OCI-LY7 (cell line): ENCODE data around the gene SH3BP1. TPM values are rescaled to one million over a fixed set of nuclear protein-coding genes. Genes with fewer than 3 reads are reported as not detected.

Experiments used
- BruUV-seq: library from RNA; stranded (reverse); fragments of 400-500 nt; replicated peaks from 2 replicates; lab custom pipeline; 2021; lab: Mats Ljungman, UMichigan
- CTCF ChIA-PET: fragments of 300-600 bp; sonication (Branson Sonifier 250); formaldehyde crosslinking; loops from one replicate; lab custom pipeline; 2022; ENCODE audit warnings: antibody characterized with exemption; ENCODE audit not compliant: unreplicated experiment; lab: Charles Lee
- POLR2A ChIA-PET: fragments of 300-600 bp; sonication (Branson Sonifier 250); formaldehyde crosslinking; loops from one replicate; lab custom pipeline; 2022; ENCODE audit warnings: antibody characterized with exemption; lab: Charles Lee
- DNase-seq: peaks from one replicate; pipeline ENCODE4 v3.0.0-alpha.2; 2015; ENCODE audit warnings: low spot score
- H2AFZ ChIP-seq: fragments of 200-600 bp; sonication (generic), shearing (Covaris generic); 2 replicates; pipeline ENCODE4 v1.6.1; 2014; ENCODE audit warnings: mild to moderate bottlenecking, antibody characterized with exemption, low read length, moderate library complexity
- H3K27ac ChIP-seq: fragments of 200-600 bp; sonication (generic); 2 replicates; pipeline ENCODE4 v1.5.1; 2014; ENCODE audit warnings: mixed run types, low read depth, mild to moderate bottlenecking, moderate library complexity, low read length, inconsistent platforms; ENCODE audit not compliant: poor library complexity, severe bottlenecking
- H3K36me3 ChIP-seq: fragments of 200-600 bp; sonication (generic); 2 replicates; pipeline ENCODE4 v1.6.1; 2014; ENCODE audit warnings: mild to moderate bottlenecking, antibody characterized with exemption, low read length, moderate library complexity, mixed read lengths; ENCODE audit not compliant: insufficient read depth
- H3K4me1 ChIP-seq: fragments of 200-600 bp; sonication (generic); 2 replicates; pipeline ENCODE4 v1.5.1; 2014; ENCODE audit warnings: mild to moderate bottlenecking, low read length; ENCODE audit not compliant: insufficient read depth, poor library complexity, severe bottlenecking
- H3K4me2 ChIP-seq: fragments of 200-600 bp; sonication (generic); 2 replicates; pipeline ENCODE4 v1.6.1; 2014; ENCODE audit warnings: mild to moderate bottlenecking, low read length
- H3K4me3 ChIP-seq: fragments of 200-600 bp; sonication (generic); 2 replicates; pipeline ENCODE4 v1.5.1; 2014; ENCODE audit warnings: mild to moderate bottlenecking, low read depth, low read length; ENCODE audit not compliant: poor library complexity, severe bottlenecking
- H3K79me2 ChIP-seq: fragments of 200-600 bp; sonication (generic); 2 replicates; pipeline ENCODE4 v1.6.1; 2016; ENCODE audit warnings: low read depth, mild to moderate bottlenecking, low read length, moderate library complexity, mixed read lengths; ENCODE audit not compliant: insufficient read depth
- H3K9me2 ChIP-seq: fragments of 200-600 bp; sonication (generic); 2 replicates; pipeline ENCODE4 v1.6.1; 2016; ENCODE audit warnings: mild to moderate bottlenecking, low read length, mixed read lengths; ENCODE audit not compliant: insufficient read depth
- H3K9me3 ChIP-seq: fragments of 200-600 bp; sonication (generic); 2 replicates; pipeline ENCODE4 v1.6.1; 2014; ENCODE audit warnings: mild to moderate bottlenecking, mixed run types, low read length, mixed read lengths
- H4K20me1 ChIP-seq: fragments of 200-600 bp; sonication (generic); 2 replicates; pipeline ENCODE4 v1.6.1; 2014; ENCODE audit warnings: mild to moderate bottlenecking, antibody characterized with exemption, low read length, moderate library complexity, mixed read lengths; ENCODE audit not compliant: insufficient read depth
- CTCF ChIP-seq: fragments of 200-600 bp; sonication (generic); conservative IDR thresholded peaks from 2 replicates; pipeline ENCODE4 v1.5.1; 2014; ENCODE audit warnings: mild to moderate bottlenecking, antibody characterized with exemption, low read length, moderate library complexity, mixed read lengths
- EZH2phosphoT487 ChIP-seq: fragments of 200-600 bp; sonication (generic); IDR thresholded peaks from 2 replicates; pipeline ENCODE4 v1.6.1; 2018; ENCODE audit warnings: low read depth, borderline replicate concordance, mild to moderate bottlenecking, mixed run types, antibody characterized with exemption, low read length, moderate library complexity, mixed read lengths
- intact Hi-C: fragments of 100-400 bp; cut with micrococcal nuclease; formaldehyde crosslinking; loops from one replicate; pipeline ENCODE4 v1.10.0; 2022; ENCODE audit not compliant: unreplicated experiment
- total RNA-seq, 2 experiments: library from RNA; depleted of rRNA in 1 of 2; stranded (reverse); fragments of >200 nt in 1 of 2; shearing (Covaris generic) in 1 of 2; gene quantifications; 2 replicates each; pipeline ENCODE4 v1.2.3, GENCODE V29; 2014 to 2022

SH3BP1 gene
- total RNA-seq, 2 experiments from 2014 or later = 15.3 to 48.4 TPM

GRCh38 chr22:37663521-37664140 is 24.2 kb downstream of the SH3BP1 start:
- intact Hi-C loops = no loop called here
- no peak for DNase-seq
- H3K36me3 ChIP-seq = peaks cover 75% of the 10 kb centered on the region
- TF ChIP-seq CTCF = no peak
- no peak for TF ChIP-seq EZH2phosphoT487
- no peak overlapping the region for H3K4me2 ChIP-seq
- POLR2A ChIA-PET = no interaction called here
- H3K9me3 ChIP-seq = no peaks in the 10 kb centered on the region
- peaks cover 20% of the 10 kb centered on the region for H4K20me1 ChIP-seq
- no peak overlapping the region for H2AFZ ChIP-seq
- H3K4me1 ChIP-seq = peaks cover 25% of the 10 kb centered on the region
- no peaks in the 10 kb centered on the region for H3K9me2 ChIP-seq
- no TSS peak for BruUV-seq
- CTCF ChIA-PET = interaction anchor here (1.2 kb wide), 1 partner anchor 21 kb away, joined by 3 read pairs; no protein-coding TSS in a partner anchor
- no peak overlapping the region for H3K4me3 ChIP-seq
- no peak overlapping the region for H3K27ac ChIP-seq
- H3K79me2 ChIP-seq = peaks cover 61% of the 10 kb centered on the region

GRCh38 chr22:37664249-37665101 is 25.0 kb downstream of the SH3BP1 start:
- Histone ChIP-seq H3K79me2 (peaks cover 57% of the 10 kb centered on the region), H3K9me3 (no peaks in the 10 kb centered on the region), H3K4me3 (no peak overlapping the region), H3K27ac (no peak overlapping the region), H3K9me2 (no peaks in the 10 kb centered on the region), H2AFZ (no peak overlapping the region), H3K4me2 (no peak overlapping the region), H3K36me3 (peaks cover 76% of the 10 kb centered on the region), H4K20me1 (peaks cover 19% of the 10 kb centered on the region), H3K4me1 (peaks cover 25% of the 10 kb centered on the region)
- intact Hi-C loops = no loop called here
- ChIA-PET POLR2A (no interaction called here), CTCF (interaction anchor here (1.2 kb wide), 1 partner anchor 22 kb away, joined by 3 read pairs; no protein-coding TSS in a partner anchor)
- DNase-seq = no peak
- TF ChIP-seq EZH2phosphoT487 = no peak
- no peak for TF ChIP-seq CTCF
- no TSS peak for BruUV-seq
